Measurements from ENCODE around the gene IFNB1.

IFNB1 gene

DNA sequence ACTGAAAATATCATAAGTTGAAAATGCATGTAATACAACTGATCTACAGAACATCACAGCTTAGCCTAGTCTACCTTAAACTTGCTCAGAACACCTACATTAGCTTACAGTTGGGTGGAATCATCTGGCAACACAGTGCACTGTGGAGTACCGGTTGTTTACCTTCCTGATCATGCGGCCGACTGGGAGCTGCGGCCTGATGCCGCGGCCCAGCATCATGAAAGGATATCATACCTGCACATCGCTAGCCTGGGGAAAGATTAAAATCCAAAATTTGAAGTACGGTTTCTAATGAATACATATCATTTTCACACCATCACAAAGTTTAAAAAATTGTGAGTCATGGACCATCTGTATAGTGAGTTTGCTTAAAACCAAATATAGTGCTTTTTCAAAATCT, 48.1 kb downstream of the IFNB1 start:
- H3K27ac ChIP-seq (ENCODE audit: low read depth, low read length) = no peak overlapping the region
- no peak overlapping the region for H3K9ac ChIP-seq (ENCODE audit: low read length)
- no peaks in the 10 kb centered on the region for H3K9me3 ChIP-seq (ENCODE audit: low read length)
- H3K4me3 ChIP-seq (ENCODE audit: low read depth in 1 of 2, low read length in 2 of 2) = no peak overlapping the region
- H3K4me1 ChIP-seq (ENCODE audit: insufficient read depth, low read length) = peaks cover 20% of the 10 kb centered on the region
- no peaks in the 10 kb centered on the region for H3K36me3 ChIP-seq (ENCODE audit: insufficient read depth, low read length)
- H3K27me3 ChIP-seq (ENCODE audit: control insufficient read depth in 1 of 2, insufficient read depth in 2 of 2, low read length in 2 of 2) = no peaks in the 10 kb centered on the region

- Histone ChIP-seq H3K4me3 (ENCODE audit: low read depth in 1 of 2, low read length in 2 of 2) (no peak overlapping the region), H3K9me3 (ENCODE audit: low read length) (no peaks in the 10 kb centered on the region), H3K27ac (ENCODE audit: low read depth, low read length) (no peak overlapping the region), H3K9ac (ENCODE audit: low read length) (no peak overlapping the region), H3K4me1 (ENCODE audit: insufficient read depth, low read length) (peaks cover 20% of the 10 kb centered on the region), H3K36me3 (ENCODE audit: insufficient read depth, low read length) (no peaks in the 10 kb centered on the region), H3K27me3 (ENCODE audit: control insufficient read depth in 1 of 2, insufficient read depth in 2 of 2, low read length in 2 of 2) (no peaks in the 10 kb centered on the region)
These were observed 49.3 kb downstream of the IFNB1 start for GRCh38 chr9:21028466-21028865.

DNA sequence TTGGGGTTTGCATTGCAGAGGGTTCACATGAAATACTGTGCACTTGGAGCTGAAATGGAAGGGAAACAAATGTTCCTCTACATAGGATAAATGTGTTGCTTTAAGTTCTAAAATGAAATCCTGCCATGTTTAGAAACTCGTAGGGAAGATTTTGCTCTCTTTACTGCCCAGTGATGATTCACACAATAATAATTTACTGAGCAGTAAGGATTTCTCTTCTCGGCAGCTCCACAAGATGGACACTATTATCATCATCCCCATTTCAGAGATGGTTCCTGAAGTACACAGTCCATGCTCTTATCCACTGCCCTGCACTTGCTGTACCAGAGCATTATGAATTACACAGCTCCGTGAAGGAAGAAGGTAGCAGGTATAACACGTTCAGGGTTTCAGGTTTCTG, 50.4 kb downstream of the IFNB1 start:
- no peaks in the 10 kb centered on the region for H3K36me3 ChIP-seq (ENCODE audit: insufficient read depth, low read length)
- peaks cover 20% of the 10 kb centered on the region for H3K4me1 ChIP-seq (ENCODE audit: insufficient read depth, low read length)
- H3K27ac ChIP-seq (ENCODE audit: low read depth, low read length) = no peak overlapping the region
- no peak overlapping the region for H3K4me3 ChIP-seq (ENCODE audit: low read depth in 1 of 2, low read length in 2 of 2)
- no peak overlapping the region for H3K9ac ChIP-seq (ENCODE audit: low read length)
- no peaks in the 10 kb centered on the region for H3K27me3 ChIP-seq (ENCODE audit: control insufficient read depth in 1 of 2, insufficient read depth in 2 of 2, low read length in 2 of 2)
- H3K9me3 ChIP-seq (ENCODE audit: low read length) = no peaks in the 10 kb centered on the region

Measured in muscle layer of colon (tissue), 2 donors.